ENCODE measurements around the gene GPX2. TPM values are rescaled to one million over a fixed set of nuclear protein-coding genes. Genes with fewer than 3 reads are reported as not detected.
A peak's percentile ranks its signal among the peaks of the same experiment; 100 is the strongest.

The GPX2 gene
- total RNA-seq, 1 experiment from 2014 or later: not detected

- H3K27me3 ChIP-seq (replicated peaks; ENCODE audit: insufficient read depth, low read depth, low read length, poor library complexity): no peaks in the 10 kb centered on the region
- no peak overlapping the region for H3K4me3 ChIP-seq (ENCODE audit: low read depth, low read length, poor library complexity, severe bottlenecking)
- intact Hi-C loops (cut with micrococcal nuclease; ENCODE audit: unreplicated experiment): no loop called here
- TF ChIP-seq EZH2 (IDR thresholded peaks at IDR 0.05; ENCODE audit: borderline replicate concordance, low read depth, low read length, poor library complexity, severe bottlenecking) (no peak), CTCF (conservative IDR thresholded peaks at IDR 0.05; ENCODE audit: low read depth, low read length) (no peak)
- no peak for DNase-seq (ENCODE audit: low spot score)
- no peaks in the 10 kb centered on the region for H3K9me3 ChIP-seq (ENCODE audit: low read depth, low read length, poor library complexity, severe bottlenecking)
- H3K27ac ChIP-seq (ENCODE audit: low read depth, low read length, poor library complexity, severe bottlenecking): no peak overlapping the region
- H3K4me1 ChIP-seq (ENCODE audit: insufficient read depth, low read length, poor library complexity, severe bottlenecking): peaks cover 17% of the 10 kb centered on the region
- POLR2A ChIA-PET (ENCODE audit: low non-redundant PET): no interaction called here
- CTCF ChIA-PET: no interaction called here
- peaks cover 5% of the 10 kb centered on the region for H3K36me3 ChIP-seq (ENCODE audit: insufficient read depth, low read length, poor library complexity, severe bottlenecking)
- no TSS peak for BruUV-seq (replicated peaks)
Measured at GRCh38 chr14:64919215-64919614, 23.3 kb downstream of the GPX2 start.

GRCh38 chr14:64918216-64918615, 24.3 kb downstream of the GPX2 start:
- H3K27ac ChIP-seq (ENCODE audit: low read depth, low read length, poor library complexity, severe bottlenecking): no peak overlapping the region
- no peaks in the 10 kb centered on the region for H3K9me3 ChIP-seq (ENCODE audit: low read depth, low read length, poor library complexity, severe bottlenecking)
- H3K4me1 ChIP-seq (ENCODE audit: insufficient read depth, low read length, poor library complexity, severe bottlenecking): peaks cover 21% of the 10 kb centered on the region
- no peaks in the 10 kb centered on the region for H3K27me3 ChIP-seq (replicated peaks; ENCODE audit: insufficient read depth, low read depth, low read length, poor library complexity)
- POLR2A ChIA-PET (ENCODE audit: low non-redundant PET): no interaction called here
- H3K36me3 ChIP-seq (ENCODE audit: insufficient read depth, low read length, poor library complexity, severe bottlenecking): no peaks in the 10 kb centered on the region
- no peak for TF ChIP-seq EZH2 (IDR thresholded peaks at IDR 0.05; ENCODE audit: borderline replicate concordance, low read depth, low read length, poor library complexity, severe bottlenecking)
- no peak for TF ChIP-seq CTCF (conservative IDR thresholded peaks at IDR 0.05; ENCODE audit: low read depth, low read length)
- no peak overlapping the region for H3K4me3 ChIP-seq (ENCODE audit: low read depth, low read length, poor library complexity, severe bottlenecking)
- intact Hi-C loops (cut with micrococcal nuclease; ENCODE audit: unreplicated experiment): no loop called here
- CTCF ChIA-PET: no interaction called here
- no TSS peak for BruUV-seq (replicated peaks)
- DNase-seq (ENCODE audit: low spot score): no peak

- no peak overlapping the region for H3K27ac ChIP-seq (ENCODE audit: low read depth, low read length, poor library complexity, severe bottlenecking)
- H3K36me3 ChIP-seq (ENCODE audit: insufficient read depth, low read length, poor library complexity, severe bottlenecking): no peaks in the 10 kb centered on the region
- peak overlapping the region; percentile 92 for H3K4me3 ChIP-seq (ENCODE audit: low read depth, low read length, poor library complexity, severe bottlenecking)
- no peak for DNase-seq (ENCODE audit: low spot score)
- intact Hi-C loops (cut with micrococcal nuclease; ENCODE audit: unreplicated experiment): no loop called here
- BruUV-seq (replicated peaks): no TSS peak
- H3K27me3 ChIP-seq (replicated peaks; ENCODE audit: insufficient read depth, low read depth, low read length, poor library complexity): no peaks in the 10 kb centered on the region
- CTCF ChIA-PET: no interaction called here
- peaks cover 21% of the 10 kb centered on the region for H3K4me1 ChIP-seq (ENCODE audit: insufficient read depth, low read length, poor library complexity, severe bottlenecking)
- no peaks in the 10 kb centered on the region for H3K9me3 ChIP-seq (ENCODE audit: low read depth, low read length, poor library complexity, severe bottlenecking)
- POLR2A ChIA-PET (ENCODE audit: low non-redundant PET): no interaction called here
- TF ChIP-seq EZH2 (IDR thresholded peaks at IDR 0.05; ENCODE audit: borderline replicate concordance, low read depth, low read length, poor library complexity, severe bottlenecking) (no peak), CTCF (conservative IDR thresholded peaks at IDR 0.05; ENCODE audit: low read depth, low read length) (no peak)
Measured at GRCh38 chr14:64915797-64916196, 26.7 kb downstream of the GPX2 start.
